Gastroesophageal sphincter (tissue), 4 donors: ENCODE data around the gene MARCHF6. TPM values are rescaled to one million over a fixed set of nuclear protein-coding genes. Genes with fewer than 3 reads are reported as not detected.

ENCODE experiments used
- ATAC-seq: fragments of 150-250 bp; one replicate; pipeline ENCODE4 v1.9.1; 2016; ENCODE audit warnings: mild to moderate bottlenecking, moderate library complexity
- H3K27ac ChIP-seq, 4 donors: fragments of 200-600 bp; sonication (generic) in 3 of 4; 1 replicate in 3 of 4; 2 replicates in 1 of 4; pipeline ENCODE4 v1.5.1; 2016 to 2019
- H3K27me3 ChIP-seq: fragments of 200-600 bp; sonication (generic); one replicate; pipeline ENCODE4 v1.5.1; 2019
- H3K36me3 ChIP-seq, 2 donors: fragments of 200-600 bp; sonication (generic); one replicate each; pipeline ENCODE4 v1.5.1; 2019; ENCODE audit warnings: control low read depth in 1 of 2
- H3K4me1 ChIP-seq, 3 donors: fragments of 200-600 bp; sonication (generic); 1 replicate in 2 of 3; 2 replicates in 1 of 3; pipeline ENCODE4 v1.5.1; 2016 to 2019; ENCODE audit warnings: control low read depth in 2 of 3
- H3K4me3 ChIP-seq, 2 donors: fragments of 200-600 bp; sonication (generic); one replicate each; pipeline ENCODE4 v1.5.1; 2019; ENCODE audit warnings: mild to moderate bottlenecking in 1 of 2, moderate library complexity in 1 of 2
- H3K9me3 ChIP-seq, 3 donors: fragments of 200-600 bp; sonication (generic); one replicate each; pipeline ENCODE4 v1.5.1; 2017 to 2019; ENCODE audit warnings: control low read depth in 2 of 3
- CTCF ChIP-seq, 4 experiments: fragments of 200-600 bp in 2 of 4; fragments of 450-650 bp in 2 of 4; sonication (generic) in 1 of 4; IDR thresholded peaks; one replicate each; pipeline ENCODE4 v1.5.1; 2017 to 2019; ENCODE audit warnings: antibody characterized with exemption in 4 of 4, mild to moderate bottlenecking in 2 of 4, moderate library complexity in 2 of 4
- EP300 ChIP-seq: sonication (generic); formaldehyde crosslinking; IDR thresholded peaks from one replicate; pipeline ENCODE4 v1.6.1; 2017; ENCODE audit warnings: antibody characterized with exemption, mild to moderate bottlenecking
- POLR2A ChIP-seq, 2 donors: fragments of 450-650 bp; IDR thresholded peaks; one replicate each; pipeline ENCODE4 v1.6.1; 2017; ENCODE audit warnings: antibody characterized with exemption in 2 of 2, mild to moderate bottlenecking in 2 of 2, moderate library complexity in 1 of 2
- POLR2AphosphoS5 ChIP-seq: sonication (generic); formaldehyde crosslinking; IDR thresholded peaks from one replicate; pipeline ENCODE4 v1.6.1; 2017; ENCODE audit warnings: antibody characterized with exemption
- whole genome bisulfite sequencing, 2 donors: methylation state at CpG; one replicate each; pipeline ENCODE4 v1.1.5; 2018; ENCODE audit warnings: low coverage in 1 of 2; 5-methylcytosine and 5-hydroxymethylcytosine counted together
- total RNA-seq, 4 donors: library from RNA; depleted of rRNA; stranded (reverse); fragments of >200 nt; gene quantifications; one replicate each; pipeline ENCODE4 v1.1.0, GENCODE V29; 2016

The MARCHF6 gene
- total RNA-seq, 4 donors from 2014 or later, result 69.9 to 106 (median 93.9) TPM

- Histone ChIP-seq H3K4me3 (no peak overlapping the region), H3K27ac (no peak overlapping the region), H3K4me1 (peaks cover 0 to 23% (median 4%) of the 10 kb centered on the region in 3 donors), H3K9me3 (no peaks in the 10 kb centered on the region), H3K27me3 (no peaks in the 10 kb centered on the region), H3K36me3 (no peaks in the 10 kb centered on the region)
- TF ChIP-seq POLR2A (IDR thresholded peaks at IDR 0.05), result no peak
- no peak for TF ChIP-seq EP300
- TF ChIP-seq POLR2AphosphoS5, result no peak
- no peak for TF ChIP-seq CTCF (IDR thresholded peaks at IDR 0.05)
- WGBS, 2 donors, result 86 to 87% methylated on average over 1 to 2 of the region's 4 CpGs
- ATAC-seq, result no peak
These were observed 16.4 kb upstream of the MARCHF6 start for GRCh38 chr5:10337107-10337506.

- no peaks in the 10 kb centered on the region for H3K27me3 ChIP-seq
- no peak overlapping the region for H3K4me3 ChIP-seq
- H3K27ac ChIP-seq, result no peak overlapping the region
- no peaks in the 10 kb centered on the region for H3K36me3 ChIP-seq
- WGBS, 2 donors, result 77 to 78% methylated on average over 4 of the region's 4 CpGs
- TF ChIP-seq POLR2A (IDR thresholded peaks at IDR 0.05) (no peak), EP300 (no peak), CTCF (IDR thresholded peaks at IDR 0.05) (no peak), POLR2AphosphoS5 (no peak)
- H3K4me1 ChIP-seq, result peaks cover 0 to 15% (median 2%) of the 10 kb centered on the region in 3 donors
- H3K9me3 ChIP-seq, result no peaks in the 10 kb centered on the region
- no peak for ATAC-seq
These were observed 15.5 kb upstream of the MARCHF6 start for GRCh38 chr5:10337986-10338385.

- Histone ChIP-seq H3K36me3 (no peaks in the 10 kb centered on the region), H3K9me3 (no peaks in the 10 kb centered on the region), H3K4me1 (peaks cover 0 to 8% (median 0%) of the 10 kb centered on the region in 3 donors), H3K27ac (no peak overlapping the region), H3K4me3 (no peak overlapping the region), H3K27me3 (no peaks in the 10 kb centered on the region)
- no peak for TF ChIP-seq CTCF (IDR thresholded peaks at IDR 0.05)
- 86% methylated on average over 2 of the region's 2 CpGs; no CpG with 5 or more reads in 1 of the 2 donors for WGBS, 2 donors
- ATAC-seq, result no peak
These were observed 14.8 kb upstream of the MARCHF6 start for GRCh38 chr5:10338686-10339057.

- Histone ChIP-seq H3K36me3 (no peaks in the 10 kb centered on the region), H3K4me1 (peaks cover 0 to 2% (median 0%) of the 10 kb centered on the region in 3 donors), H3K27me3 (no peaks in the 10 kb centered on the region), H3K27ac (no peak overlapping the region), H3K4me3 (no peak overlapping the region), H3K9me3 (no peaks in the 10 kb centered on the region)
- no peak for ATAC-seq
- TF ChIP-seq CTCF (IDR thresholded peaks at IDR 0.05), result no peak
- no peak for TF ChIP-seq EP300
- no peak for TF ChIP-seq POLR2AphosphoS5
- no peak for TF ChIP-seq POLR2A (IDR thresholded peaks at IDR 0.05)
- whole genome bisulfite sequencing, 2 donors, result 66 to 68% methylated on average over 8 to 10 of the region's 19 CpGs
These were observed 14.3 kb upstream of the MARCHF6 start for GRCh38 chr5:10339058-10339811.

- no peak for ATAC-seq
- Histone ChIP-seq H3K4me1 (no peaks in the 10 kb centered on the region), H3K27me3 (no peaks in the 10 kb centered on the region), H3K4me3 (no peak overlapping the region), H3K36me3 (no peaks in the 10 kb centered on the region), H3K9me3 (no peaks in the 10 kb centered on the region), H3K27ac (no peak overlapping the region)
- TF ChIP-seq EP300 (no peak), POLR2AphosphoS5 (no peak), POLR2A (IDR thresholded peaks at IDR 0.05) (no peak), CTCF (IDR thresholded peaks at IDR 0.05) (no peak)
- WGBS, 2 donors, result 79 to 100% methylated on average over 2 to 3 of the region's 3 CpGs
These were observed 13.5 kb upstream of the MARCHF6 start for GRCh38 chr5:10339958-10340357.
